ENCODE data around the gene NDUFA1. TPM values are rescaled to one million over a fixed set of nuclear protein-coding genes. Genes with fewer than 3 reads are reported as not detected.

Gene NDUFA1
- polyA plus RNA-seq, 1 donor (not counting 4 experiments of a cell fraction or from before 2014, with no cell fraction given), result 282 TPM

GRCh38 chrX:119833905-119834304 lies 37.7 kb upstream of the NDUFA1 start:
- DNase-seq (ENCODE audit: low read depth, low spot score) (no peak), FAIRE-seq (no peak)
- Histone ChIP-seq H3K9me3 (ENCODE audit: control insufficient read depth, low read depth, low read length) (no peaks in the 10 kb centered on the region), H3K79me2 (ENCODE audit: control insufficient read depth, insufficient read depth, low read length) (no peaks in the 10 kb centered on the region), H4K20me1 (ENCODE audit: control insufficient read depth, extremely low read depth, insufficient read depth, low read length) (no peaks in the 10 kb centered on the region), H3K9me1 (ENCODE audit: control insufficient read depth, extremely low read depth, insufficient read depth, low read length) (no peaks in the 10 kb centered on the region), H3K36me3 (ENCODE audit: control insufficient read depth in 2 of 2, extremely low read depth in 1 of 2, insufficient read depth in 2 of 2, low read length in 2 of 2) (peaks cover 0 to 2% of the 10 kb centered on the region in 2 experiments), H3K9ac (ENCODE audit: control insufficient read depth, extremely low read depth, insufficient read depth, low read length) (no peak overlapping the region), H3K4me3 (ENCODE audit: control insufficient read depth in 2 of 3, extremely low read depth in 1 of 3, insufficient read depth in 2 of 3, low read depth in 1 of 3, low read length in 3 of 3) (no peak overlapping the region), H3K4me2 (ENCODE audit: control insufficient read depth, extremely low read depth, insufficient read depth, low read depth, low read length) (no peak overlapping the region), H3K4me1 (ENCODE audit: control insufficient read depth, extremely low read depth, insufficient read depth, low read length) (no peaks in the 10 kb centered on the region), H3K27ac (ENCODE audit: control insufficient read depth, insufficient read depth, low read length) (no peak overlapping the region), H3K27me3 (ENCODE audit: control insufficient read depth, extremely low read depth, insufficient read depth, low read length) (no peaks in the 10 kb centered on the region), H2AFZ (ENCODE audit: control insufficient read depth, low read length) (no peak overlapping the region)
- TF ChIP-seq CTCF (optimal IDR thresholded peaks at IDR 0.05 in 1 of 3, IDR thresholded peaks at IDR 0.05 in 1 of 3, conservative IDR thresholded peaks at IDR 0.05 in 1 of 3; ENCODE audit: extremely low read depth in 1 of 3, insufficient read depth in 2 of 3, low read length in 3 of 3) (no peak), EZH2 (IDR thresholded peaks at IDR 0.05; ENCODE audit: low read length) (no peak)
- dilution Hi-C loops (cut with MboI; ENCODE audit: extremely low pct_ligation_motif_present, low sequenced_read_pairs), result no loop called here

GRCh38 chrX:119852382-119853353 lies 19.0 kb upstream of the NDUFA1 start, which contains the start of gene UPF3B:
UPF3B (minus strand) TSS chrX:119852963; CDS start chrX:119852928, 35 bp downstream.
- H3K4me1 ChIP-seq (ENCODE audit: control insufficient read depth, extremely low read depth, insufficient read depth, low read length), result no peaks in the 10 kb centered on the region
- no peaks in the 10 kb centered on the region for H3K36me3 ChIP-seq (ENCODE audit: control insufficient read depth in 2 of 2, extremely low read depth in 1 of 2, insufficient read depth in 2 of 2, low read length in 2 of 2)
- H2AFZ ChIP-seq (ENCODE audit: control insufficient read depth, low read length), result peak within 1 kb of the TSS; percentile 91
- DNase-seq (ENCODE audit: low read depth, low spot score) (peak; percentile 87), FAIRE-seq (no peak)
- peak within 1 kb of the TSS; percentile 48 to 81 (median 79) for H3K4me3 ChIP-seq (ENCODE audit: control insufficient read depth in 2 of 3, extremely low read depth in 1 of 3, insufficient read depth in 2 of 3, low read depth in 1 of 3, low read length in 3 of 3)
- H3K79me2 ChIP-seq (ENCODE audit: control insufficient read depth, insufficient read depth, low read length), result peaks cover 10% of the 10 kb centered on the region
- H3K4me2 ChIP-seq (ENCODE audit: control insufficient read depth, extremely low read depth, insufficient read depth, low read depth, low read length), result peak within 1 kb of the TSS; percentile 67
- no peaks in the 10 kb centered on the region for H3K9me3 ChIP-seq (ENCODE audit: control insufficient read depth, low read depth, low read length)
- H3K9ac ChIP-seq (ENCODE audit: control insufficient read depth, extremely low read depth, insufficient read depth, low read length), result peak within 1 kb of the TSS; percentile 89
- H3K9me1 ChIP-seq (ENCODE audit: control insufficient read depth, extremely low read depth, insufficient read depth, low read length), result no peaks in the 10 kb centered on the region
- TF ChIP-seq CTCF (optimal IDR thresholded peaks at IDR 0.05 in 1 of 3, IDR thresholded peaks at IDR 0.05 in 1 of 3, conservative IDR thresholded peaks at IDR 0.05 in 1 of 3; ENCODE audit: extremely low read depth in 1 of 3, insufficient read depth in 2 of 3, low read length in 3 of 3) (no peak), EZH2 (IDR thresholded peaks at IDR 0.05; ENCODE audit: low read length) (no peak)
- no peaks in the 10 kb centered on the region for H4K20me1 ChIP-seq (ENCODE audit: control insufficient read depth, extremely low read depth, insufficient read depth, low read length)
- dilution Hi-C loops (cut with MboI; ENCODE audit: extremely low pct_ligation_motif_present, low sequenced_read_pairs), result no loop called here
- H3K27me3 ChIP-seq (ENCODE audit: control insufficient read depth, extremely low read depth, insufficient read depth, low read length), result no peaks in the 10 kb centered on the region
- H3K27ac ChIP-seq (ENCODE audit: control insufficient read depth, insufficient read depth, low read length), result peak within 1 kb of the TSS; percentile 75
